Smooth muscle cell (in vitro differentiated cells): ENCODE measurements around the gene FAM171A2. TPM values are rescaled to one million over a fixed set of nuclear protein-coding genes. Genes with fewer than 3 reads are reported as not detected.

Experiments
- DNase-seq: peaks from one replicate; lab custom pipeline; 2025; ENCODE audit not compliant: unreplicated experiment; lab: John Stamatoyannopoulos, UW
- H2AFZ ChIP-seq: fragments of 200-600 bp; sonication (generic); 2 replicates; pipeline ENCODE4 v1.6.0; 2016; ENCODE audit warnings: antibody characterized with exemption, low read depth, mild to moderate bottlenecking
- H3F3A ChIP-seq: fragments of 200-600 bp; sonication (generic); 2 replicates; pipeline ENCODE4 v1.6.0; 2017; ENCODE audit warnings: antibody characterized with exemption, low read depth
- H3K27ac ChIP-seq: fragments of 200-600 bp; sonication (generic); 2 replicates; pipeline ENCODE4 v1.5.1; 2016; ENCODE audit warnings: low read depth, mild to moderate bottlenecking
- H3K27me3 ChIP-seq: fragments of 200-600 bp; sonication (generic); 2 replicates; pipeline ENCODE4 v1.6.1; 2016; ENCODE audit warnings: low read depth, mild to moderate bottlenecking
- H3K36me3 ChIP-seq: fragments of 200-600 bp; sonication (generic); 2 replicates; pipeline ENCODE4 v1.5.1; 2016; ENCODE audit warnings: low read depth
- H3K4me1 ChIP-seq: fragments of 200-600 bp; sonication (generic); 2 replicates; pipeline ENCODE4 v1.5.1; 2016; ENCODE audit warnings: low read depth
- H3K4me2 ChIP-seq: fragments of 200-600 bp; sonication (generic); 2 replicates; pipeline ENCODE4 v1.6.0; 2016; ENCODE audit warnings: mild to moderate bottlenecking
- H3K4me3 ChIP-seq: fragments of 200-600 bp; sonication (generic); 2 replicates; pipeline ENCODE4 v1.5.1; 2016; ENCODE audit warnings: mild to moderate bottlenecking
- H3K79me2 ChIP-seq: fragments of 200-600 bp; sonication (generic); 2 replicates; pipeline ENCODE4 v1.6.0; 2016; ENCODE audit warnings: low read depth, mild to moderate bottlenecking
- H3K9ac ChIP-seq: fragments of 200-600 bp; sonication (generic); 2 replicates; pipeline ENCODE4 v1.6.0; 2016; ENCODE audit warnings: low read depth
- H3K9me3 ChIP-seq: fragments of 200-600 bp; sonication (generic); replicated peaks from 2 replicates; pipeline ENCODE4 v1.5.1; 2016; ENCODE audit warnings: low read depth
- H4K20me1 ChIP-seq: fragments of 200-600 bp; sonication (generic); 2 replicates; pipeline ENCODE4 v1.6.0; 2016; ENCODE audit warnings: low read depth
- CTCF ChIP-seq: fragments of 200-600 bp; sonication (generic); IDR thresholded peaks from 2 replicates; pipeline ENCODE4 v1.5.1; 2017; ENCODE audit warnings: borderline replicate concordance, mild to moderate bottlenecking, antibody characterized with exemption; ENCODE audit not compliant: insufficient read depth, poor library complexity, severe bottlenecking
- WGBS: methylation state at CpG from one replicate; pipeline ENCODE4 v1.1.7; 2016; ENCODE audit warnings: low lambda C conversion rate; 5-methylcytosine and 5-hydroxymethylcytosine counted together
- polyA plus RNA-seq: library from polyadenylated mRNA; unstranded; fragments of >200 nt; fragmentation: Nextera tagmentation; extraction: Ambion mirVana; gene quantifications from 2 replicates; pipeline ENCODE4 v1.2.1, GENCODE V29; 2016
- total RNA-seq: library from RNA; depleted of rRNA; stranded (reverse); fragments of >200 nt; gene quantifications from 2 replicates; pipeline ENCODE4 v1.2.3, GENCODE V29; 2014

The FAM171A2 gene
- total and polyA plus RNA-seq, 2 experiments from 2014 or later, result 28.4 to 31.5 TPM

- Histone ChIP-seq H3K4me2 (no peak overlapping the region), H3K4me1 (peaks cover 25% of the 10 kb centered on the region), H3K27me3 (no peaks in the 10 kb centered on the region), H3K9me3 (no peaks in the 10 kb centered on the region), H3K36me3 (no peaks in the 10 kb centered on the region), H3K27ac (no peak overlapping the region), H4K20me1 (peaks cover 51% of the 10 kb centered on the region), H2AFZ (no peak overlapping the region), H3K4me3 (no peak overlapping the region), H3K79me2 (peaks cover 12% of the 10 kb centered on the region), H3F3A (peaks cover 12% of the 10 kb centered on the region), H3K9ac (no peak overlapping the region)
- DNase-seq, result no peak
- no peak for TF ChIP-seq CTCF
- 91% methylated on average over 13 of the region's 14 CpGs for WGBS
Measured at GRCh38 chr17:44359458-44360143, 4.1 kb downstream of the FAM171A2 start.

- no peak overlapping the region for H3K4me3 ChIP-seq
- H3K27me3 ChIP-seq, result no peaks in the 10 kb centered on the region
- H3K79me2 ChIP-seq, result peaks cover 12% of the 10 kb centered on the region
- no peak for TF ChIP-seq CTCF
- H3K27ac ChIP-seq, result no peak overlapping the region
- no peak overlapping the region for H3K4me2 ChIP-seq
- peaks cover 25% of the 10 kb centered on the region for H3K4me1 ChIP-seq
- no peak for DNase-seq
- peaks cover 51% of the 10 kb centered on the region for H4K20me1 ChIP-seq
- H2AFZ ChIP-seq, result no peak overlapping the region
- H3K36me3 ChIP-seq, result no peaks in the 10 kb centered on the region
- no peaks in the 10 kb centered on the region for H3K9me3 ChIP-seq
- peaks cover 12% of the 10 kb centered on the region for H3F3A ChIP-seq
- no peak overlapping the region for H3K9ac ChIP-seq
- WGBS, result 96% methylated on average over 6 of the region's 6 CpGs
Measured at GRCh38 chr17:44359006-44359405, 4.6 kb downstream of the FAM171A2 start.

GRCh38 chr17:44358066-44358465 is 5.6 kb downstream of the FAM171A2 start:
- Histone ChIP-seq H4K20me1 (peaks cover 51% of the 10 kb centered on the region), H3K4me3 (no peak overlapping the region), H3K4me1 (peaks cover 25% of the 10 kb centered on the region), H2AFZ (no peak overlapping the region), H3K36me3 (no peaks in the 10 kb centered on the region), H3K27ac (no peak overlapping the region), H3K79me2 (peaks cover 7% of the 10 kb centered on the region), H3K9me3 (no peaks in the 10 kb centered on the region), H3K4me2 (no peak overlapping the region), H3K27me3 (no peaks in the 10 kb centered on the region), H3K9ac (no peak overlapping the region), H3F3A (peaks cover 12% of the 10 kb centered on the region)
- no peak for DNase-seq
- 93% methylated on average over 9 of the region's 9 CpGs for WGBS
- TF ChIP-seq CTCF, result no peak

- Histone ChIP-seq H3K9ac (no peak overlapping the region), H4K20me1 (peaks cover 35% of the 10 kb centered on the region), H3K4me1 (peaks cover 12% of the 10 kb centered on the region), H3K36me3 (no peaks in the 10 kb centered on the region), H3K79me2 (no peaks in the 10 kb centered on the region), H3K27me3 (no peaks in the 10 kb centered on the region), H3K4me2 (no peak overlapping the region), H3K4me3 (no peak overlapping the region), H3K27ac (no peak overlapping the region), H3F3A (peaks cover 12% of the 10 kb centered on the region), H2AFZ (no peak overlapping the region), H3K9me3 (no peaks in the 10 kb centered on the region)
- no peak for TF ChIP-seq CTCF
- no peak for DNase-seq
- 98% methylated on average over 11 of the region's 11 CpGs for WGBS
Measured at GRCh38 chr17:44356241-44356640, 7.4 kb downstream of the FAM171A2 start.
